Measurements from ENCODE around the gene ACTR1A. TPM values are rescaled to one million over a fixed set of nuclear protein-coding genes. Genes with fewer than 3 reads are reported as not detected.

The ACTR1A gene
- total and polyA plus RNA-seq, 9 of the 15 experiments (the other 6 are each of a cell fraction or from before 2014, with no cell fraction given): 36.3 to 77.2 (median 49.6) TPM

GRCh38 chr10:102450374-102451104, 52.0 kb downstream of the ACTR1A start (continued):
- no peak for TF ChIP-seq CLOCK (CRISPR knock-in tag; IDR thresholded peaks at IDR 0.05; ENCODE audit: borderline replicate concordance)
- TF ChIP-seq MYBL2 (IDR thresholded peaks at IDR 0.05; ENCODE audit: low read depth): no peak
- no peak for TF ChIP-seq MYBL2 (CRISPR knock-in tag; IDR thresholded peaks at IDR 0.05; ENCODE audit: borderline replicate concordance)
- TF ChIP-seq CREB3L1 (IDR thresholded peaks at IDR 0.05; ENCODE audit: borderline replicate concordance, low read depth): 0 out of 2 replicates have a peak, but pooled peaks have one; percentile 46
- TF ChIP-seq SIN3B (IDR thresholded peaks at IDR 0.05; ENCODE audit: low read depth): peak; percentile 54
- no peak for TF ChIP-seq USF1 (CRISPR knock-in tag; IDR thresholded peaks at IDR 0.05)
- no peak for TF ChIP-seq CBX2 (IDR thresholded peaks at IDR 0.05; ENCODE audit: insufficient read depth, low read length, poor library complexity, severe bottlenecking)
- no peak for TF ChIP-seq ESRRB (CRISPR knock-in tag; IDR thresholded peaks at IDR 0.05; ENCODE audit: borderline replicate concordance)
- no peak for TF ChIP-seq ZNF717 (CRISPR knock-in tag; IDR thresholded peaks at IDR 0.05)
- TF ChIP-seq E4F1 (CRISPR knock-in tag; IDR thresholded peaks at IDR 0.05; ENCODE audit: borderline replicate concordance): no peak
- TF ChIP-seq ZFP30 (CRISPR knock-in tag; IDR thresholded peaks at IDR 0.05; ENCODE audit: borderline replicate concordance): no peak
- no peak for TF ChIP-seq ZSCAN32 (CRISPR knock-in tag; IDR thresholded peaks at IDR 0.05)
- TF ChIP-seq MAX (CRISPR knock-in tag; IDR thresholded peaks at IDR 0.05): peak; percentile 88
- TF ChIP-seq TRIM25 (IDR thresholded peaks at IDR 0.05; ENCODE audit: borderline replicate concordance): no peak
